Measurements from ENCODE around the gene ZNF438. TPM values are rescaled to one million over a fixed set of nuclear protein-coding genes. Genes with fewer than 3 reads are reported as not detected.

Gene ZNF438
- total and polyA plus RNA-seq, 10 of the 15 experiments (the other 5 are each of a cell fraction or from before 2014, with no cell fraction given): 0.93 to 5.2 (median 1.9) TPM

DNA sequence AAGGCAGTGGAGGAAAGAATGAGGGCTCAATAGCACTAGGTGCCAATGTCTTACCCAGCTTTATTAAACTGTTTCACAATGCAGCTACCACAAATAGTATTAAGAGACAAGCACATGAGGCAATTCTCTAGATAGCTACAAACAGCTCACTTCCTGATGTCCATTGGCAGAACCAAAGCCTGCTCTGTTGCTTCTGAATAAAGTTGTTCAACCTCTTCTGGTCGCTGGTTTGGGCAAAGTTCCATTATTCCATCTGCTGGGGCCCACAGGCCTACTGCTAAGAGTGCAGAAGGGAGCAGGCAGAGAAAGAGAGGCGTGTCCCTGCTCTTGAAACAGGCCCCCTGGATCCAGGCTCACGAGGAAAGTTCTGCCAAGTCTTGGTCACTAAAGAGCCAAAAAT, 173.9 kb downstream of the ZNF438 start (continued):
- TF ChIP-seq, protein P1, sequence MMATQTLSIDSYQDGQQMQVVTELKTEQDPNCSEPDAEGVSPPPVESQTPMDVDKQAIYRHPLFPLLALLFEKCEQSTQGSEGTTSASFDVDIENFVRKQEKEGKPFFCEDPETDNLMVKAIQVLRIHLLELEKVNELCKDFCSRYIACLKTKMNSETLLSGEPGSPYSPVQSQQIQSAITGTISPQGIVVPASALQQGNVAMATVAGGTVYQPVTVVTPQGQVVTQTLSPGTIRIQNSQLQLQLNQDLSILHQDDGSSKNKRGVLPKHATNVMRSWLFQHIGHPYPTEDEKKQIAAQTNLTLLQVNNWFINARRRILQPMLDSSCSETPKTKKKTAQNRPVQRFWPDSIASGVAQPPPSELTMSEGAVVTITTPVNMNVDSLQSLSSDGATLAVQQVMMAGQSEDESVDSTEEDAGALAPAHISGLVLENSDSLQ (IDR thresholded peaks at IDR 0.05): no peak
- TF ChIP-seq JUNB (IDR thresholded peaks at IDR 0.05): no peak

DNA sequence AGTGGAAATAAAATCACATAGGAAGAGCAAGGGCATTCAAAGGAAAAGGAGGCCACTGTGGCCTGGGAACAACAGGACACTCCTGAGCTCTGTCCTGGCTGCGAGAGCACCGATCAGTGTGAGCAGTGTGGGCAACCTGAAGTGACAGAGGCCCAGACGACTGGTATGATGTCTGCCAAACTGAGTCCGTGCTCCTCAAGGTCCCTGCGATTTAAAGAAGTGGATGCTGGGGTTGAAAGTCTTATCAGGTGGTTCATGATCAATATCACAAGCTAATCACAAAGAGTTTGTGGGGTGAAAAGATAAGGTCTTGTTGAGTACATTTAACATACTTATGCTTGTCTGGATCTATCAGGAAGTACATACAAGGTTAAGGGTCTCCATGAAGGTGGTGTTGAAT, 176.5 kb downstream of the ZNF438 start:
- ChIA-PET SMC1A (ENCODE audit: uncharacterized antibody, unreplicated experiment) (no interaction called here), CTCF (no interaction called here), POLR2A (no interaction called here), RAD21 (ENCODE audit: unreplicated experiment) (no interaction called here)
- H3K27me3 ChIP-seq (replicated peaks in 1 of 2; ENCODE audit: control insufficient read depth in 2 of 2, insufficient read depth in 2 of 2, low read length in 1 of 2): no peaks in the 10 kb centered on the region
- no peaks in the 10 kb centered on the region; a peak in 1 of 4 replicates for H3K36me3 ChIP-seq (ENCODE audit: control insufficient read depth in 2 of 2, insufficient read depth in 2 of 2, low read length in 1 of 2)
- H4K20me1 ChIP-seq (ENCODE audit: control insufficient read depth, insufficient read depth): no peaks in the 10 kb centered on the region
- H3K4me2 ChIP-seq (ENCODE audit: control insufficient read depth, insufficient read depth): no peak overlapping the region
- no peak overlapping the region for H2AFZ ChIP-seq (ENCODE audit: control insufficient read depth, low read depth, low read length)
- no TSS peak for BruUV-seq (replicated peaks)
- no peaks in the 10 kb centered on the region for H3K9me3 ChIP-seq (replicated peaks; ENCODE audit: control insufficient read depth, insufficient read depth, low read length)
- H3K27ac ChIP-seq (ENCODE audit: control insufficient read depth, insufficient read depth): no peak overlapping the region
- FAIRE-seq (no peak), ATAC-seq (no peak), DNase-seq (ENCODE audit: low read depth, low spot score) (no peak)
- intact Hi-C loops (cut with micrococcal nuclease; ENCODE audit: unreplicated experiment): no loop called here
- in situ Hi-C loops (cut with MboI): no loop called here
- 87% methylated on average over 5 of the region's 5 CpGs for WGBS (ENCODE audit: insufficient coverage, insufficient replicate concordance, low lambda C conversion rate, missing lambda C conversion rate)
- H3K79me2 ChIP-seq (ENCODE audit: control insufficient read depth, insufficient read depth, low read length): no peaks in the 10 kb centered on the region
- no peak overlapping the region for H3K4me3 ChIP-seq
- H3K9ac ChIP-seq (ENCODE audit: control insufficient read depth, insufficient read depth, low read length): no peak overlapping the region
- no peaks in the 10 kb centered on the region for H3K4me1 ChIP-seq (ENCODE audit: control insufficient read depth, insufficient read depth, low read length)
- TF ChIP-seq STAT1 (conservative IDR thresholded peaks at IDR 0.05) (no peak), MYC (IDR thresholded peaks at IDR 0.05; ENCODE audit: insufficient read depth, insufficient read length, insufficient replicate concordance, low read length, severe bottlenecking) (no peak), CREM (IDR thresholded peaks at IDR 0.05; ENCODE audit: low read depth) (no peak), NFYA (IDR thresholded peaks at IDR 0.05; ENCODE audit: borderline replicate concordance, low read depth, low read length) (no peak), SIN3A (IDR thresholded peaks at IDR 0.05; ENCODE audit: low read depth, low read length) (no peak), EZH2 (IDR thresholded peaks at IDR 0.05; ENCODE audit: borderline replicate concordance, control insufficient read depth, low read depth, low read length) (no peak), ZZZ3 (IDR thresholded peaks at IDR 0.05; ENCODE audit: control insufficient read depth, insufficient read length, low read depth) (no peak), ZNF274 (IDR thresholded peaks at IDR 0.05; ENCODE audit: insufficient read depth, insufficient read length) (no peak), RELA (IDR thresholded peaks at IDR 0.05; ENCODE audit: borderline replicate concordance, partially characterized antibody) (no peak)
- TF ChIP-seq, protein P2, sequence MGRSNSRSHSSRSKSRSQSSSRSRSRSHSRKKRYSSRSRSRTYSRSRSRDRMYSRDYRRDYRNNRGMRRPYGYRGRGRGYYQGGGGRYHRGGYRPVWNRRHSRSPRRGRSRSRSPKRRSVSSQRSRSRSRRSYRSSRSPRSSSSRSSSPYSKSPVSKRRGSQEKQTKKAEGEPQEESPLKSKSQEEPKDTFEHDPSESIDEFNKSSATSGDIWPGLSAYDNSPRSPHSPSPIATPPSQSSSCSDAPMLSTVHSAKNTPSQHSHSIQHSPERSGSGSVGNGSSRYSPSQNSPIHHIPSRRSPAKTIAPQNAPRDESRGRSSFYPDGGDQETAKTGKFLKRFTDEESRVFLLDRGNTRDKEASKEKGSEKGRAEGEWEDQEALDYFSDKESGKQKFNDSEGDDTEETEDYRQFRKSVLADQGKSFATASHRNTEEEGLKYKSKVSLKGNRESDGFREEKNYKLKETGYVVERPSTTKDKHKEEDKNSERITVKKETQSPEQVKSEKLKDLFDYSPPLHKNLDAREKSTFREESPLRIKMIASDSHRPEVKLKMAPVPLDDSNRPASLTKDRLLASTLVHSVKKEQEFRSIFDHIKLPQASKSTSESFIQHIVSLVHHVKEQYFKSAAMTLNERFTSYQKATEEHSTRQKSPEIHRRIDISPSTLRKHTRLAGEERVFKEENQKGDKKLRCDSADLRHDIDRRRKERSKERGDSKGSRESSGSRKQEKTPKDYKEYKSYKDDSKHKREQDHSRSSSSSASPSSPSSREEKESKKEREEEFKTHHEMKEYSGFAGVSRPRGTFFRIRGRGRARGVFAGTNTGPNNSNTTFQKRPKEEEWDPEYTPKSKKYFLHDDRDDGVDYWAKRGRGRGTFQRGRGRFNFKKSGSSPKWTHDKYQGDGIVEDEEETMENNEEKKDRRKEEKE (IDR thresholded peaks at IDR 0.05): no peak
- TF ChIP-seq, protein P3, sequence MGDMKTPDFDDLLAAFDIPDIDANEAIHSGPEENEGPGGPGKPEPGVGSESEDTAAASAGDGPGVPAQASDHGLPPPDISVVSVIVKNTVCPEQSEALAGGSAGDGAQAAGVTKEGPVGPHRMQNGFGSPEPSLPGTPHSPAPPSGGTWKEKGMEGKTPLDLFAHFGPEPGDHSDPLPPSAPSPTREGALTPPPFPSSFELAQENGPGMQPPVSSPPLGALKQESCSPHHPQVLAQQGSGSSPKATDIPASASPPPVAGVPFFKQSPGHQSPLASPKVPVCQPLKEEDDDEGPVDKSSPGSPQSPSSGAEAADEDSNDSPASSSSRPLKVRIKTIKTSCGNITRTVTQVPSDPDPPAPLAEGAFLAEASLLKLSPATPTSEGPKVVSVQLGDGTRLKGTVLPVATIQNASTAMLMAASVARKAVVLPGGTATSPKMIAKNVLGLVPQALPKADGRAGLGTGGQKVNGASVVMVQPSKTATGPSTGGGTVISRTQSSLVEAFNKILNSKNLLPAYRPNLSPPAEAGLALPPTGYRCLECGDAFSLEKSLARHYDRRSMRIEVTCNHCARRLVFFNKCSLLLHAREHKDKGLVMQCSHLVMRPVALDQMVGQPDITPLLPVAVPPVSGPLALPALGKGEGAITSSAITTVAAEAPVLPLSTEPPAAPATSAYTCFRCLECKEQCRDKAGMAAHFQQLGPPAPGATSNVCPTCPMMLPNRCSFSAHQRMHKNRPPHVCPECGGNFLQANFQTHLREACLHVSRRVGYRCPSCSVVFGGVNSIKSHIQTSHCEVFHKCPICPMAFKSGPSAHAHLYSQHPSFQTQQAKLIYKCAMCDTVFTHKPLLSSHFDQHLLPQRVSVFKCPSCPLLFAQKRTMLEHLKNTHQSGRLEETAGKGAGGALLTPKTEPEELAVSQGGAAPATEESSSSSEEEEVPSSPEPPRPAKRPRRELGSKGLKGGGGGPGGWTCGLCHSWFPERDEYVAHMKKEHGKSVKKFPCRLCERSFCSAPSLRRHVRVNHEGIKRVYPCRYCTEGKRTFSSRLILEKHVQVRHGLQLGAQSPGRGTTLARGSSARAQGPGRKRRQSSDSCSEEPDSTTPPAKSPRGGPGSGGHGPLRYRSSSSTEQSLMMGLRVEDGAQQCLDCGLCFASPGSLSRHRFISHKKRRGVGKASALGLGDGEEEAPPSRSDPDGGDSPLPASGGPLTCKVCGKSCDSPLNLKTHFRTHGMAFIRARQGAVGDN (IDR thresholded peaks at IDR 0.05): no peak
- TF ChIP-seq, protein P4, sequence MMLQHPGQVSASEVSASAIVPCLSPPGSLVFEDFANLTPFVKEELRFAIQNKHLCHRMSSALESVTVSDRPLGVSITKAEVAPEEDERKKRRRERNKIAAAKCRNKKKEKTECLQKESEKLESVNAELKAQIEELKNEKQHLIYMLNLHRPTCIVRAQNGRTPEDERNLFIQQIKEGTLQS (IDR thresholded peaks at IDR 0.05; ENCODE audit: borderline replicate concordance, extremely low read depth, low read depth, low read length): no peak
